H1 (cell line): ENCODE measurements around the gene CHRM3. TPM values are rescaled to one million over a fixed set of nuclear protein-coding genes. Genes with fewer than 3 reads are reported as not detected.

Experiments
- ATF3 ChIP-seq: IDR thresholded peaks from 2 replicates; pipeline ENCODE4 v1.6.1; 2011; ENCODE audit warnings: low read depth, mild to moderate bottlenecking, low read length; ENCODE audit not compliant: insufficient read depth
- BCL11A ChIP-seq, 2 experiments: IDR thresholded peaks; one replicate each; pipeline ENCODE4 v1.6.1; 2011; ENCODE audit warnings: low read depth in 2 of 2, low read length in 2 of 2, mild to moderate bottlenecking in 2 of 2
- CHD1 ChIP-seq: IDR thresholded peaks from 2 replicates; pipeline ENCODE4 v1.6.1; 2012; ENCODE audit warnings: low read depth, low read length, improper control_type of control experiment
- CHD7 ChIP-seq: fragments of 300-600 bp; sonication (generic); IDR thresholded peaks from 2 replicates; pipeline ENCODE4 v1.7.1; 2012; ENCODE audit warnings: low read length, moderate library complexity, mild to moderate bottlenecking, inconsistent platforms; ENCODE audit not compliant: insufficient replicate concordance
- KDM5A ChIP-seq: fragments of 200-600 bp; IDR thresholded peaks from 2 replicates; pipeline ENCODE4 v1.7.1; 2012; ENCODE audit warnings: mild to moderate bottlenecking, low read length, inconsistent platforms, mixed read lengths
- RFX5 ChIP-seq: IDR thresholded peaks from 2 replicates; pipeline ENCODE4 v1.6.1; 2011; ENCODE audit warnings: low read depth, low read length, improper control_type of control experiment, borderline replicate concordance
- SIN3A ChIP-seq, 2 experiments: IDR thresholded peaks in 1 of 2; conservative IDR thresholded peaks in 1 of 2; 2 replicates each; pipeline ENCODE4 v1.6.1; 2011 to 2012; ENCODE audit warnings: low read length in 2 of 2, improper control_type of control experiment in 1 of 2, low read depth in 1 of 2, mild to moderate bottlenecking in 1 of 2
- TAF7 ChIP-seq: optimal IDR thresholded peaks from 2 replicates; pipeline ENCODE3; 2011; ENCODE audit warnings: low read depth, mild to moderate bottlenecking, inconsistent platforms, low read length, moderate library complexity, borderline replicate concordance
- polyA plus RNA-seq, 7 experiments: library from polyadenylated mRNA; depleted of rRNA in 3 of 7; stranded (reverse) in 5 of 7; unstranded in 2 of 7; fragments of >200 nt in 5 of 7; fragments of 200-250 nt in 2 of 7; gene quantifications; 1 replicate in 5 of 7; 2 replicates in 1 of 7; 4 replicates in 1 of 7; pipeline versions ENCODE4 v1.2.1 to v1.2.3, GENCODE V29; 2011 to 2013; ENCODE audit warnings: missing spikeins in 2 of 7, mixed read lengths in 2 of 7
- total RNA-seq: library from RNA; stranded (reverse); fragmentation: NEBNext Ultra II Directional; extraction: Animal tissue kit (Norgen Biotek cat#: 25700); gene quantifications from 2 replicates; pipeline ENCODE4 v1.2.1, GENCODE V29; 2021

CHRM3 gene
- total and polyA plus RNA-seq, 2 of the 8 experiments (the other 6 are each of a cell fraction or from before 2014, with no cell fraction given), result 3.3 to 5.0 TPM

- no peak for TF ChIP-seq CHD7
- no peak for TF ChIP-seq TAF7
- no peak for TF ChIP-seq ATF3
- TF ChIP-seq RFX5, result no peak
- no peak for TF ChIP-seq BCL11A (IDR thresholded peaks at IDR 0.05; ENCODE audit: low read depth in 2 of 2, low read length in 2 of 2)
- no peak for TF ChIP-seq KDM5A
- no peak for TF ChIP-seq SIN3A (conservative IDR thresholded peaks at IDR 0.05 in 1 of 2, IDR thresholded peaks at IDR 0.05 in 1 of 2; ENCODE audit: low read depth in 1 of 2, low read length in 2 of 2)
- no peak for TF ChIP-seq CHD1
Measured at GRCh38 chr1:239426821-239427475, 40.6 kb downstream of the CHRM3 start (continued).
